Breast epithelium (tissue), 3 donors: Measurements from ENCODE around the gene ZMYND8.

ENCODE experiments used
- CTCF ChIP-seq, 3 donors: fragments of 450-650 bp; IDR thresholded peaks; one replicate each; pipeline ENCODE4 v1.5.1; 2016 to 2017; ENCODE audit warnings: antibody characterized with exemption in 3 of 3, mild to moderate bottlenecking in 3 of 3, moderate library complexity in 3 of 3
- POLR2A ChIP-seq: fragments of 450-650 bp; IDR thresholded peaks from one replicate; pipeline ENCODE4 v1.6.1; 2016; ENCODE audit warnings: antibody characterized with exemption, mild to moderate bottlenecking, moderate library complexity
- POLR2AphosphoS5 ChIP-seq, 3 donors: sonication (generic); formaldehyde crosslinking; IDR thresholded peaks; one replicate each; pipeline ENCODE4 v1.6.1; 2017; ENCODE audit warnings: antibody characterized with exemption in 3 of 3

- no peak for TF ChIP-seq CTCF (IDR thresholded peaks at IDR 0.05)
- no peak for TF ChIP-seq POLR2A
- TF ChIP-seq POLR2AphosphoS5 (IDR thresholded peaks at IDR 0.05), result no peak
These were observed 41.3 kb upstream of the ZMYND8 start for GRCh38 chr20:47397652-47398301.
